HG03108 (cell line): ENCODE measurements around the gene CD248.

Experiments
- ATAC-seq: cut with Tn5 transposase; IDR thresholded peaks from one replicate; pipeline ENCODE4 v1.9.1; 2021; ENCODE audit warnings: moderate library complexity; ENCODE audit not compliant: unreplicated experiment

Gene CD248

DNA sequence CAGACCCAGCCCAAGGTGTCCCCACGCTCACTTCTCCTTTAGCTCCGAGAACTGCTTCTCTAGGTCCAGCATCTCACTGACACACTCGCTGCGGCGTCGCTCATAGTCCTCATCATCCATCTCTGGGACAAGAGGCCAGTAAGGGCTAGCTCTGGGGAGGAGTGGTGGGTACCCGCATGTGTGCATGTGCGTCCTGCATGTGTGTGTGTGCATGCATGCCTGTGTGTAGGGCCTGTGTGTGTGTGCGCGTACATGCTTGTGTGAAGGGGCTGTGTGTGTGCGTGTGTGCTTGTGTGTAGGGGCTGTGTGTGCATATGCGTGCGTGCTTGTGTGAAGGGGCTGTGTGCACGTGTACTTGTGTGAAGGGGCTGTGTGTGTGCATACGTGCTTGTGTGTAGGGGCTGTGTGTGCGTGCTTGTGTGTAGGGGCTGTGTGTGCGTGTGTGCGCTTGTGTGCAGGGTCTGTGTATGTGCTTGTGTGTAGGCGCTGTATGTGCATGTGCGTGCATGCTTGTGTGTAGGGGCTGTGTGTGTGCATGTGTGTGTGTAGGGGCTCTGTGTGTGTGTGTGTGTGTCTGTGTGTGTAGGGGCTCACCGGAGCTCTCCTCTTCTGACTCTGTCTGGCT, 24.8 kb upstream of the CD248 start:
- no peak for ATAC-seq

- no peak for ATAC-seq
Measured at GRCh38 chr11:66340596-66341501, 24.0 kb upstream of the CD248 start.

- ATAC-seq = no peak
Measured at GRCh38 chr11:66339686-66340483, 23.0 kb upstream of the CD248 start.

GRCh38 chr11:66339162-66339675, 22.4 kb upstream of the CD248 start:
- no peak for ATAC-seq

DNA sequence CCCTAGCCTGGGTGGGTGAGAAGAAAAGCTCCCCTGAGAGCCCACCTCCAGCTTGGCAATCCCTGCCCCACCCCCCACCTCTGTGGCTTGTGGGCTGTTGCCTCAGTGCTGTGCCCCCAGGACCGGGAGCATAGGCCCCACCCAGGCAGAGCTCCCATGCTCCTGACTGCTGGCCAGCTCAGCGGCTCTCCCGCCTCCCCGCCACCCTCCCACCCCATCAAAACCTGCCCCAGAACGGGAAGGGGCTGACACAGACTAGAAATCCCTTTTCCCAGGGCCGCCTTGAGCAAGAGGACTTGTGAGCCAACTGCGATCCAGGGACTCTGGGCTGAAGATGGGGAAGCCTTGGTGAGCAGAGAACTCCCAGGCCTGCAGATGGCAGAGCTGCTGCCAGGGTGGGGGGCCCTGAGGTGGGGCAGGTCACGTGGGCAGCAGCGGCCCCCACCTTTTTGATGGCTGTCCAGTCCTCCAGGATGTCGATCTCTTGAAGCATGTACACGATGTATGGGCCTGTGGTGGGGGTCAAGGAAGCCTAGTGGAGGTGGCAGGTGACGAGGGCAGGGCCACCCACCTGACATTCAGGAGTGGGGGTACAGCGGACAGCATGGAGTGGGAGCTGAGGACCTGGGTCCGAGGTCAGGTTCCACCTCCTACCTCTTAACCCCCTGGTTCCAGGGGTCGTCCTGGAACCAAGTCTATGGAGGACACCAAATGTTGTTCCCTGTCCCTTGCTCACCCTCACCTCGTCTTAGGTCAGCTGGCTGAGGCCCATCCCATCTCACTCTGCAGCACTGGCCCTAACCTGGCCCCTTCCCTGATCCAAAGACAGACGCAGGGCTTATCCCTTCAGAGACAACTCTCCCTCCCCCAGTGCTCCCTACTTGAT, 21.7 kb upstream of the CD248 start:
- no peak for ATAC-seq

GRCh38 chr11:66337103-66337899, 20.5 kb upstream of the CD248 start:
- ATAC-seq = no peak

- peak; percentile 69 for ATAC-seq
Measured at GRCh38 chr11:66336234-66337102, 19.6 kb upstream of the CD248 start, which contains the start of gene RIN1. Gene RIN1, minus strand, starts transcription at chr11:66336434. Its CDS starts 32 bp downstream, at chr11:66336402.

DNA sequence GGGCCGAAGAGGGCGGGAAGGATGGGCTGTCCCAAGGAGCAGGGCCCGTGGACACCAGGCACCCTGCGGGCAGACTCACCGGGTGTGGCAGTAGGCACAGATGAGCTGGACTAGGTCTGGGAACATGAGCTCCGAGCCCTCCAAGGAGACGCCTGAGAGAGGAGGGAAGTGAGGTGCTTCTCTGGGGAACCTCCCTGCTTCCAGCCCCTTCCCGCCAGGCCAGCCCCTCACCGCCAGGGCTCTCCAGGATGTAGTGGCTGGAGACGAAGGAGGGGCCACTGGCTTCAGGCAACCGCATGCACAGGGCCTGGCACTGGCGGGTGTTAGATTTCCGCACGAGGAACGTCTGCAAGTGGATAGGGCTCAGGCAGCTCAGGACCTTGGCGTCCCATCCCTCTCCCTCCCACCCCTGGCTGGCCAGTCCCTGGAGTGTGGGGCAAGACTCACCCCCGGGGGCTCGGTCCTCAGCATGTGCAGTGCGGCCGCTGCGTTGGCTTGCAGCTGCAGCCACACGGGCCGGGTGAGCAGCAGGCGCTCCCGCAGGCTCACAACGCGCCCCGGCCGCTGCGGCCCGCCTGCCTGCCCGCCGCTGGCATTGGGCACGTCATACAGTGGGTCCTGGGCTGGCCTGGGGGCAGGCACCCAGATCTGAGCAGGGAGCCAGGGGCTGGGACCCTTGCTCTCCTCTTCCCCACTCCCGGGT, 18.8 kb upstream of the CD248 start:
- ATAC-seq = no peak

- ATAC-seq = no peak
Measured at GRCh38 chr11:66334605-66335442, 18.0 kb upstream of the CD248 start.

GRCh38 chr11:66333896-66334604, 17.2 kb upstream of the CD248 start:
- ATAC-seq = no peak

GRCh38 chr11:66333220-66333877, 16.5 kb upstream of the CD248 start:
- no peak for ATAC-seq

DNA sequence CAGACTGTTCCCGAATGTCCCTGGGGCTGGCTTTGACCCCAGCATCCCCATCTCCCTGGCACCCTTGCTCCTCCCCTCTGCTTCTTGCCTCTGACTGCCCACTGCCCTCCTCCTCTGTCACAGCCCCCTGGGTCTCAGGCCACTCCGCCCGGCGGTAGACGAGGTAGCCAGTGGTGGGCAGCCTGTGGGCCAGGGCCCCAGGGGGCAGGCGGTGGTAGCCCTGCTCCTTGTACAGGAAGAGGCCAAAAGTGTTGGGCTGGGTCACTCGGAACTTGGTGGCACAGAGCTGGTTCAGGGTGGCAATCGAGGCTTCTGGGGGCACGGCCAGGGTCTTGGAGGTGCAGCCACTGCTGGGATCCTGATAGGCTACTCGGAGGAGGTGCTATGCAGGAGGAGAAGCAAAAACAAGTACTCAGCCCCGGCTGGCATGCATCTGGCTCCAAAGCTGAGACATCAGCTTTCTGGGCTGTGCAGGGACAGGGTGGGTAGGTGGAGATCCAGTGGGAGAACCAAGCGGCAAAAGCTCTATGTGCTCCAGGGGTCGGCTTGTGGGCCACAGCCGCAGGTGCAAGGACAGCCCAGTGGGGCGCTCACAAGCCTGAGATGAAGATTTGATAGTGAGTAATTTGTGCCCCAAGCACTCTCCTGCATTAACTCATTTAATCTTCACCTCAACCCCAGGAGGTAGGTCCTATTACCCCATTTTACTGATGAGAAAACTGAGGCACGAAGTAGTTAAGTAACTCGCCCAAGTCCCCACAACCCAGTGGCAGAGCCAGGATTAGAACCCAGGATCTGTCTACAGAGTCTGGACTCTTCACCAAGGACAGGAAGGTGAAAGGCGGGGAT, 15.8 kb upstream of the CD248 start:
- ATAC-seq = no peak

DNA sequence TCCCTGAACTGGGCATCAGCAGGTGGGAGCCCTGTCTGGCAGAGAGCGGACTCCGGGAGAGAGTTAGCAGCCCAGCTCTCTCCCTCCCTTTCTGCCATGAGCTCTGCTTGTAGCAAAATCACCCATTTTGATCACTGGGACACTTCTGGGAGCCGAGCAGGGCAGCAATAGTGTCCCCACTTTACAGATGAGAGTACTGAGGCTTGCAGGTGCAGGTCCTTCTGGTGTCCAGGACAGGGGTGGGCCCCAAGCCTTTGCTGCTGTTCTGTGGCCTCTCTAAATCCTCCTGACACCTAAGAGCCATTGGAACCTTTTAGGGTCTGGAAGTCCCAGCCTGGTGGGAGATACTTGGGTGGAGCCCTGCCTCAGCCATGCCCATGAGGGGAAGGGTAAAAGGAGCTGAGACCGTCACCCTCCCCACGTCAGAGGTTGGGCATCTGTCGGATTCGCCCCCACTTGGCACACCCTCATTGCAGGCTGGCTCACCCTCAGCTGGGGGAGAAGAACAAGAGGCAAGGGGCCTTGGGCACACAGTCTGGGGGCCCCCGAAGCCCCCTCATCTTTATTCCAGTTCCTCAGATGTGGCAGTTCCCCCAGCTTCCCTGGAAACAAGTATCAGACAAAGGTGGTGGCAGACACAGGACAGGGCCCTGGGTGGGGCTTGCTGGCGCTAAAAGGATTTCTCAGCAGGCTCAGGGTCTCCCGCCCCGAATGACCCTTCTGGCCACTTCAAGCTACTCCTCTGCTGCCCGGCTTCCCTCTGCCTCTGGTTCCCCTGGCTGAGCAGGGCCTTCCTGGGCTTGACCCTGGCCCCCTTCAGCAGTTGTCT, 14.9 kb upstream of the CD248 start:
- no peak for ATAC-seq

- no peak for ATAC-seq
Measured at GRCh38 chr11:66330931-66331330, 14.1 kb upstream of the CD248 start.
